Measurements from ENCODE around the gene SRSF4. TPM values are rescaled to one million over a fixed set of nuclear protein-coding genes. Genes with fewer than 3 reads are reported as not detected.

Gene SRSF4
- total and polyA plus RNA-seq, 4 experiments from 2014 or later: 60.2 to 104 (median 85.1) TPM

DNA sequence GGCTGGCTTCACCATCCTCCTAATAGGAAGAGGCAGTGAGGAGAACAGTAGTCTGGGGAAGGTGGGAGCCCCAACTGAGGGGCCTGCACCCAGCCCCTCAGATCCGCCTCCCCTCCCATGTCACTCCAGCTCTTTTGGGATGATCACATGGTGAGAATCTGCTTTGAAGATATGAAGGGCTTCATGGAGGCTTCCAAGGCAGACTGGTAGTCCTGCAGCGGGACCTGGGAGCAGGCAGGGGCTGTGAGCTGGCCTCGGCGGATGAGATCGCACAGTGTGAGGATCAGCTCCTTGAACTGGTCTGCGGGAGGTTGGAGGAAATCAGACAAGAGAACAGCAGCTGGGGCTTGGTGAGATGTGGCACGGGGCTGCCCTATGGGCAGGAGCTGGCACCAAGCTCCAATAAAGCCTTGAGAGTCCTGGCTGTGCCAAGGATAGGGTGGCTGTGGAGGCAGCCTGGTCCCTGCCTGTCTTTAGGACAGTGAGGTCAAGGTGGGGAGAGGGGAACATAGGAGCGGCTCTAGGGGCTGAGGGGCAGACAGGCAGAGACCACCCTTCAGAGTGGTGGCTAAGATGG, 12.3 kb upstream of the SRSF4 start:
- Histone ChIP-seq H3K27ac (ENCODE audit: low read depth, low read length) (no peak overlapping the region), H3K4me3 (ENCODE audit: low read length in 2 of 2) (no peak overlapping the region), H3K4me1 (ENCODE audit: insufficient read depth, low read length) (no peaks in the 10 kb centered on the region), H3K27me3 (ENCODE audit: insufficient read depth, low read length) (no peaks in the 10 kb centered on the region), H3K9me3 (ENCODE audit: control insufficient read depth in 1 of 2, low read length in 2 of 2) (no peaks in the 10 kb centered on the region), H3K36me3 (ENCODE audit: insufficient read depth, low read length) (peaks cover 7% of the 10 kb centered on the region)
- Mint-ChIP-seq H3K9me3 (no peaks in the 10 kb centered on the region), H3K4me1 (peaks cover 0 to 2% (median 0%) of the 10 kb centered on the region in 4 donors), H3K4me3 (no peak overlapping the region), H3K36me3 (peaks cover 18 to 20% of the 10 kb centered on the region in 2 donors), H3K27me3 (no peaks in the 10 kb centered on the region), H3K27ac (no peak overlapping the region)
- no peak for DNase-seq
- CTCF ChIA-PET (ENCODE audit: partially characterized antibody): interaction anchor here (1.6 kb wide), 1 partner anchor 8 kb away, joined by 7 read pairs; no protein-coding TSS in a partner anchor
- intact Hi-C loops (cut with micrococcal nuclease): no loop called here
- POLR2A ChIA-PET (ENCODE audit: partially characterized antibody): no interaction called here

DNA sequence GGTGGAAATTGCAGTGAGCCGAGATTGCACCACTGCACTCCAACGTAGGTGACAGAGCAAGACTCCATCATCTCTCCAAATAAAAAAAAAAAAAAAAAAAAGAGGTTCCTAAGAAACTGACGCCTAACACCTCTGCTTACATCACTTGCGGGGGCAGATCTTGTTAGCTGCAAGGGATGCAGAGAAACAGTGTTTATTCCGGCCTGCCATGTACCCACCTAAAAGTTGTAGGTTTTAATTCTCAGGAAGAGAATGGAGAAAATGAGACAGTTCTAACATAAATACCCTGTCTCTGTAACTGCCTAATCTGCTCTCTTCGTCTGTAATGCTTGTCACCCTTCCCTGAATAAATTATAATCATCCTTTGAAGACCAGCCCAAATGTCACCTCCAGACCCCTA, 9.0 kb upstream of the SRSF4 start:
- no peaks in the 10 kb centered on the region for H3K9me3 Mint-ChIP-seq
- H3K4me3 Mint-ChIP-seq: no peak overlapping the region
- Histone ChIP-seq H3K9me3 (ENCODE audit: control insufficient read depth in 1 of 2, low read length in 2 of 2) (no peaks in the 10 kb centered on the region), H3K27ac (ENCODE audit: low read depth, low read length) (no peak overlapping the region), H3K4me1 (ENCODE audit: insufficient read depth, low read length) (no peaks in the 10 kb centered on the region), H3K4me3 (ENCODE audit: low read length in 2 of 2) (no peak overlapping the region), H3K27me3 (ENCODE audit: insufficient read depth, low read length) (no peaks in the 10 kb centered on the region), H3K36me3 (ENCODE audit: insufficient read depth, low read length) (peaks cover 6% of the 10 kb centered on the region)
- no peak overlapping the region for H3K27ac Mint-ChIP-seq
- CTCF ChIA-PET (ENCODE audit: partially characterized antibody): no interaction called here
- peaks cover 14 to 18% of the 10 kb centered on the region in 2 donors for H3K36me3 Mint-ChIP-seq
- H3K27me3 Mint-ChIP-seq: no peaks in the 10 kb centered on the region
- intact Hi-C loops (cut with micrococcal nuclease): no loop called here
- no peak for DNase-seq
- POLR2A ChIA-PET (ENCODE audit: partially characterized antibody): interaction anchor here (0.9 kb wide), 1 partner anchor 454 kb away, joined by 3 read pairs; the partner anchor contains the start of gene YTHDF2
- no peaks in the 10 kb centered on the region for H3K4me1 Mint-ChIP-seq

DNA sequence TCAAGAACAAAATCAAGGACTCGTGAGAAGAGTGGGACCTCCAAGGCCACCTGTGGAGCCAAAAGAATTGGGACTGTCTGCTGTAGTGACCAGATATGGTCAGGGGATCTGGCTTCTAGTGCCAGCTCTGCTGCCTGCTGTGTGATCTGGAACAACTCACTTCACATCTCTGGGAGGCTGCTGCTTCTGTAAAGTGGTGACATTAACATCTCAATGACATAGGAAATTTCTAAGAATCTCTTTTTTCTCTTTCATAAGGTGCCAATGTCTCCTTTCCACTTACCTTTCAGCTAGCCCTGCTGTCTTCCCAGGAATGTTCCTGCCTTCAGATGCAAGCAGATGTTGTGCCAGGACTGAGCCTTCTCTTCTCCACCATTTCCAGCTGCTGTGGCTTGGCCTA, 5.0 kb upstream of the SRSF4 start:
- H3K4me3 ChIP-seq (ENCODE audit: low read length in 2 of 2): no peak overlapping the region
- H3K9me3 ChIP-seq (ENCODE audit: control insufficient read depth in 1 of 2, low read length in 2 of 2): no peaks in the 10 kb centered on the region
- no peak overlapping the region for H3K4me3 Mint-ChIP-seq
- intact Hi-C loops (cut with micrococcal nuclease): loop anchor here (10.0 kb wide), 1 partner anchor 62 kb away; the partner anchor contains the start of gene TMEM200B
- POLR2A ChIA-PET (ENCODE audit: partially characterized antibody): interaction anchor here (1.4 kb wide), 1 partner anchor 35 kb away, joined by 4 read pairs; no protein-coding TSS in a partner anchor
- no peak overlapping the region for H3K27ac ChIP-seq (ENCODE audit: low read depth, low read length)
- H3K36me3 ChIP-seq (ENCODE audit: insufficient read depth, low read length): no peaks in the 10 kb centered on the region
- CTCF ChIA-PET (ENCODE audit: partially characterized antibody): interaction anchor here (1.5 to 1.8 kb wide), 2 partner anchors 13 to 16 kb away, joined by 4 to 11 read pairs; no protein-coding TSS in a partner anchor
- no peaks in the 10 kb centered on the region for H3K9me3 Mint-ChIP-seq
- H3K27ac Mint-ChIP-seq: peak overlapping the region in 1 of 7 donors; percentile 3
- H3K4me1 Mint-ChIP-seq: peaks cover 4 to 17% (median 10%) of the 10 kb centered on the region in 4 donors
- H3K27me3 Mint-ChIP-seq: no peaks in the 10 kb centered on the region
- DNase-seq: no peak
- H3K4me1 ChIP-seq (ENCODE audit: insufficient read depth, low read length): peaks cover 9% of the 10 kb centered on the region
- H3K36me3 Mint-ChIP-seq: peaks cover 3 to 4% of the 10 kb centered on the region in 2 donors
- H3K27me3 ChIP-seq (ENCODE audit: insufficient read depth, low read length): no peaks in the 10 kb centered on the region

DNA sequence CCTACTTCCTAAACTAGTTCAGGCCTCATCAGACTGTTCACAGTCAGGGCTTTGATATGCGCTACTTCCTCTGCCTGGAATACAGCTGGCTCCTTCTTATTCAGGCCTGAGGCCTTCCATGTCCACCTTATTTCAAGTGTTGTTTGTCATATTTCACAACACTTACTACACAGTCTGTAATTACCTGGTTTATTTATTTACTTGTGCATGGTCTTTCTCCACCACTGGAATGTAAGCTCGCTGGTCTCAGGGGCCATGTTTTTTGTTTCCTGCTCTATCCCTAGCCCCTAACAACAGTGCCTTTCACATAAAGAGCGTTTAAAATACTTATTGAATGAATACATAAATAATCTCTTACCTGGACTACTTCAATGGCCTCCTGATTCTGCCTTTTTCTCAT, 4.6 kb upstream of the SRSF4 start:
- no peak overlapping the region for H3K4me3 Mint-ChIP-seq
- Histone ChIP-seq H3K27me3 (ENCODE audit: insufficient read depth, low read length) (no peaks in the 10 kb centered on the region), H3K9me3 (ENCODE audit: control insufficient read depth in 1 of 2, low read length in 2 of 2) (no peaks in the 10 kb centered on the region), H3K36me3 (ENCODE audit: insufficient read depth, low read length) (no peaks in the 10 kb centered on the region), H3K27ac (ENCODE audit: low read depth, low read length) (no peak overlapping the region), H3K4me1 (ENCODE audit: insufficient read depth, low read length) (peaks cover 9% of the 10 kb centered on the region), H3K4me3 (ENCODE audit: low read length in 2 of 2) (no peak overlapping the region)
- POLR2A ChIA-PET (ENCODE audit: partially characterized antibody): interaction anchor here (1.4 kb wide), 1 partner anchor 35 kb away, joined by 4 read pairs; no protein-coding TSS in a partner anchor
- no peaks in the 10 kb centered on the region for H3K27me3 Mint-ChIP-seq
- CTCF ChIA-PET (ENCODE audit: partially characterized antibody): interaction anchor here (1.0 to 1.8 kb wide), 3 partner anchors 14 to 63 kb away, joined by 3 to 11 read pairs (median 4); no protein-coding TSS in a partner anchor
- intact Hi-C loops (cut with micrococcal nuclease): loop anchor here (10.0 kb wide), 1 partner anchor 61 kb away; the partner anchor contains the start of gene TMEM200B
- peaks cover 4 to 20% (median 10%) of the 10 kb centered on the region in 4 donors for H3K4me1 Mint-ChIP-seq
- peak overlapping the region in 1 of 7 donors; percentile 3 for H3K27ac Mint-ChIP-seq
- no peak for DNase-seq
- H3K9me3 Mint-ChIP-seq: no peaks in the 10 kb centered on the region
- peaks cover 4% of the 10 kb centered on the region in 2 donors for H3K36me3 Mint-ChIP-seq

DNA sequence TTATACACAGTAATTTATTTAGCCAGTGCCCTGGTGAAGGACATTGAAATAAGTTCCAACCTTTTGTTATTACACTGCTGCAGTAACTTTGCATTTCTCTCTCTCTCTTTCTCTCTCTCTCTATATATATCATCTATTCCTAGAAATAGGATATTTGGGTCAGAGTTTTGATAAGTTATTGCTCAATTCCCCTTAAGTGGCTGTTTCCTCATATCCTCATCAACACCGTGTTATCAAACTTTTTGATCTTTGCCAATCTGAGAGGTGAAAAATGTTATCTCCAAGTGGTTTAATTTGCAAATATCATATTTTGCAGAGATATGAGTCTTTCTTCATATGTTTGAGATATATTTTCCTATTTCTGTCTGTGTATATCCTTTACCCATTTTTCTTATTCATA, 1.6 kb upstream of the SRSF4 start:
- no peak overlapping the region for H3K27ac ChIP-seq (ENCODE audit: low read depth, low read length)
- peaks cover 3% of the 10 kb centered on the region for H3K36me3 ChIP-seq (ENCODE audit: insufficient read depth, low read length)
- Mint-ChIP-seq H3K4me1 (peaks cover 18 to 47% (median 32%) of the 10 kb centered on the region in 4 donors), H3K27ac (peak overlapping the region in 2 of 7 donors; percentile 93 to 95), H3K36me3 (peaks cover 7 to 26% of the 10 kb centered on the region in 2 donors), H3K4me3 (peak overlapping the region in 7 of 8 donors; percentile 36 to 97 (median 95)), H3K27me3 (no peaks in the 10 kb centered on the region), H3K9me3 (no peaks in the 10 kb centered on the region)
- peaks cover 35% of the 10 kb centered on the region for H3K4me1 ChIP-seq (ENCODE audit: insufficient read depth, low read length)
- no peak for DNase-seq
- H3K27me3 ChIP-seq (ENCODE audit: insufficient read depth, low read length): no peaks in the 10 kb centered on the region
- ChIA-PET CTCF (ENCODE audit: partially characterized antibody) (interaction anchor here (3.0 to 4.2 kb wide), 2 partner anchors 15 to 19 kb away, joined by 34 to 45 read pairs; no protein-coding TSS in a partner anchor), POLR2A (ENCODE audit: partially characterized antibody) (interaction anchor here (2.5 to 4.1 kb wide), 5 partner anchors 12 to 515 kb away, joined by 20 to 30 read pairs (median 26); partner anchors contain the start of genes GMEB1 and YTHDF2)
- H3K9me3 ChIP-seq (ENCODE audit: control insufficient read depth in 1 of 2, low read length in 2 of 2): no peaks in the 10 kb centered on the region
- H3K4me3 ChIP-seq (ENCODE audit: low read length in 2 of 2): no peak overlapping the region
- intact Hi-C loops (cut with micrococcal nuclease): loop anchor here (2.0 to 10.0 kb wide), 4 partner anchors 14 to 601 kb away; partner anchors contain the start of genes GMEB1 and TMEM200B

DNA sequence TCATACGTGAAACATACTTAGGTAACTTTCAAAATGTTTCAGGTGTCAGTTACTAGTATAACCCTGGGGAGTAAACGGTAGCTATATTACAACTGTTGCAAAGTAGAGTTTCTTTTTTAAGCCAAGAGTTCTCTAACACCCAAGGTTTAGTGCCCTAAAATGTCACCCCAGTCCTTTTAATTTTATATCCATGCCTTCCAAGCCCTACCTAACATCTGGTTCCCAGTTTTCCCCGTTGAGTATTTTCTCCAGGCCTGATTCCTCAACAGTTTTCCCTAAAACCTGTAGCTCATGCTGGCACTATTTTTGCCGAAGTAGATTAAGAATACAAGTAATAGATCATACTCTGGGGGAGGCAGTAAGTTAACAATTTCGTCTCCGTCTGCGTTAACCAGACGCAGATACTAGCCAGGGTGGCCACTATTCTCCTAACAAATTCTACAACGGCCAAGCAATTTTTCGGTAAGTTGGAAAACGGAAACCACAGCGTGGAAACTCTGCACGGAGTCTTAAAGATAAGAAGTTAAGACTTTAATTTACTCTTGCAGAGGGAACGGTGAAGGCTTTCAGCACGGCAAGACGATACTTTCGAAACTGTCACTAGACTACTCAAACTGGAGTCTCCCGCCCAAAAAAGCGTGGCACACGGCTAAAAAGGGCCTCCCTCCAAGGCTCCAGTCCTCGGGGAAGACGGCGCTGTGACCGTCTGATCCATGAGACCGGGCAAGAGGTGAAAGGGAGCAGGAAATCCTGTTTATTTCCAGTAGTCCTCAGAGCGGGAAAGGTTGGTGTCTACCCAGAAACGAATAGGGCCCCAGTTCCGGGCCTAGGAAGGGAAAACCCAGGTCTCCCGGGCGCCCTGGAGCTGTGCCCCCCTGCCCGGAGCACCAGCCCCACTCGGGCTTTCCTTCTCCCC, 945 bp downstream of the SRSF4 start:
- ChIA-PET POLR2A (ENCODE audit: partially characterized antibody) (interaction anchor here (0.9 to 4.1 kb wide), 23 partner anchors 9 to 1455 kb away, joined by 3 to 33 read pairs (median 9); partner anchors contain the start of genes FAM76A, GMEB1, MECR and MED18), CTCF (ENCODE audit: partially characterized antibody) (interaction anchor here (0.6 to 4.2 kb wide), 16 partner anchors 10 to 538 kb away, joined by 3 to 45 read pairs (median 6); partner anchors contain the start of genes RNU11, TAF12 and YTHDF2)
- peaks cover 33 to 73% (median 52%) of the 10 kb centered on the region in 4 donors for H3K4me1 Mint-ChIP-seq
- peak overlapping the region; percentile 93 for H3K27ac ChIP-seq (ENCODE audit: low read depth, low read length)
- H3K36me3 Mint-ChIP-seq: peaks cover 17 to 42% of the 10 kb centered on the region in 2 donors
- H3K27ac Mint-ChIP-seq: peak overlapping the region; percentile 93 to 97 (median 93)
- H3K4me1 ChIP-seq (ENCODE audit: insufficient read depth, low read length): peaks cover 58% of the 10 kb centered on the region
- intact Hi-C loops (cut with micrococcal nuclease): loop anchor here (1.0 to 10.0 kb wide), 7 partner anchors 23 to 934 kb away; partner anchors contain the start of genes GMEB1, TAF12 and TMEM200B
- H3K27me3 ChIP-seq (ENCODE audit: insufficient read depth, low read length): no peaks in the 10 kb centered on the region
- H3K4me3 ChIP-seq (ENCODE audit: low read length in 2 of 2): peak overlapping the region; percentile 83 to 99
- H3K36me3 ChIP-seq (ENCODE audit: insufficient read depth, low read length): peaks cover 6% of the 10 kb centered on the region
- no peaks in the 10 kb centered on the region for H3K27me3 Mint-ChIP-seq
- H3K9me3 ChIP-seq (ENCODE audit: control insufficient read depth in 1 of 2, low read length in 2 of 2): no peaks in the 10 kb centered on the region
- peak overlapping the region; percentile 93 to 97 (median 95) for H3K4me3 Mint-ChIP-seq
- DNase-seq: peak in 1 of 5 donors; percentile 49
- H3K9me3 Mint-ChIP-seq: no peaks in the 10 kb centered on the region

Data from CD4-positive, alpha-beta memory T cell (primary cell).